SU-DHL-6 (cell line): Measurements from ENCODE around the gene PTDSS2.
"Not testable (repeated sequence)": the region's sequence is repeated elsewhere in the genome, so short reads cannot be mapped to it uniquely, and the experiment has no call there.

ENCODE experiments used
- H2AFZ ChIP-seq: fragments of 200-600 bp; sonication (generic); 2 replicates; pipeline ENCODE4 v1.6.1; 2014; ENCODE audit warnings: low read depth, mild to moderate bottlenecking, moderate library complexity, mixed read lengths, antibody characterized with exemption, low read length; ENCODE audit not compliant: severe bottlenecking
- H3F3A ChIP-seq: fragments of 200-600 bp; shearing (Covaris generic); 2 replicates; pipeline ENCODE4 v1.6.0; 2016; ENCODE audit warnings: antibody characterized with exemption, mild to moderate bottlenecking; ENCODE audit not compliant: insufficient read depth
- H3K27ac ChIP-seq: fragments of 200-600 bp; sonication (generic); 2 replicates; pipeline ENCODE4 v1.5.1; 2016; ENCODE audit warnings: low read depth, mild to moderate bottlenecking, low read length, moderate library complexity, mixed read lengths
- H3K27me3 ChIP-seq: fragments of 200-600 bp; sonication (generic), shearing (Covaris generic); 2 replicates; pipeline ENCODE4 v1.6.0; 2014; ENCODE audit warnings: mild to moderate bottlenecking, low read length
- H3K36me3 ChIP-seq: fragments of 200-600 bp; sonication (generic); 2 replicates; pipeline ENCODE4 v1.6.1; 2014; ENCODE audit warnings: mild to moderate bottlenecking, low read length, mixed read lengths
- H3K4me2 ChIP-seq: fragments of 300-600, 200-600 bp; shearing (Covaris generic), sonication (generic); 2 replicates; pipeline ENCODE4 v1.6.0; 2014; ENCODE audit warnings: low read length, low read depth, mild to moderate bottlenecking; ENCODE audit not compliant: poor library complexity, severe bottlenecking
- H3K4me3 ChIP-seq: fragments of 200-600 bp; sonication (generic); 2 replicates; pipeline ENCODE4 v1.5.1; 2014; ENCODE audit warnings: antibody characterized with exemption, low read length, mild to moderate bottlenecking, mixed read lengths; ENCODE audit not compliant: insufficient read depth, poor library complexity, severe bottlenecking
- H3K79me2 ChIP-seq: fragments of 200-600 bp; sonication (generic); 2 replicates; pipeline ENCODE4 v1.6.1; 2014; ENCODE audit warnings: mild to moderate bottlenecking, low read length, moderate library complexity; ENCODE audit not compliant: insufficient read depth
- H3K9ac ChIP-seq: fragments of 200-600 bp; sonication (generic); 2 replicates; pipeline ENCODE4 v1.7.0; 2014; ENCODE audit warnings: mild to moderate bottlenecking, low read length
- H3K9me2 ChIP-seq: fragments of 200-600 bp; sonication (generic); replicated peaks from 2 replicates; pipeline ENCODE4 v1.6.1; 2014; ENCODE audit warnings: low read length; ENCODE audit not compliant: insufficient read depth
- H3K9me3 ChIP-seq: fragments of 200-600 bp; sonication (generic); 2 replicates; pipeline ENCODE4 v1.6.1; 2014; ENCODE audit warnings: low read length, mixed read lengths; ENCODE audit not compliant: insufficient read depth
- H4K20me1 ChIP-seq: fragments of 200-600 bp; sonication (generic); 2 replicates; pipeline ENCODE4 v1.6.1; 2014; ENCODE audit warnings: low read depth, mild to moderate bottlenecking, antibody characterized with exemption, low read length, moderate library complexity, mixed read lengths
- EZH2phosphoT487 ChIP-seq: fragments of 200-600 bp; sonication (generic), shearing (Covaris generic); conservative IDR thresholded peaks from 2 replicates; pipeline ENCODE4 v1.6.1; 2018; ENCODE audit warnings: mild to moderate bottlenecking, antibody characterized with exemption, low read length, moderate library complexity, mixed read lengths
- TF ChIP-seq, protein P1 (sequence below): fragments of 200-600 bp; sonication (generic); IDR thresholded peaks from one replicate; pipeline ENCODE4 v1.5.1; 2017; ENCODE audit warnings: antibody characterized with exemption, mild to moderate bottlenecking, low read length, moderate library complexity; ENCODE audit not compliant: insufficient read depth, poor library complexity, severe bottlenecking

Gene PTDSS2

GRCh38 chr11:424232-424631, 25.8 kb upstream of the PTDSS2 start:
- no peaks in the 10 kb centered on the region for H3K36me3 ChIP-seq
- no peak overlapping the region for H2AFZ ChIP-seq
- H3K9me3 ChIP-seq = no peaks in the 10 kb centered on the region
- H3K9ac ChIP-seq = no peak overlapping the region
- no peak overlapping the region for H3K4me2 ChIP-seq
- H3K27ac ChIP-seq = no peak overlapping the region
- no peaks in the 10 kb centered on the region for H3F3A ChIP-seq
- TF ChIP-seq EZH2phosphoT487 = no peak
- TF ChIP-seq, protein P1, sequence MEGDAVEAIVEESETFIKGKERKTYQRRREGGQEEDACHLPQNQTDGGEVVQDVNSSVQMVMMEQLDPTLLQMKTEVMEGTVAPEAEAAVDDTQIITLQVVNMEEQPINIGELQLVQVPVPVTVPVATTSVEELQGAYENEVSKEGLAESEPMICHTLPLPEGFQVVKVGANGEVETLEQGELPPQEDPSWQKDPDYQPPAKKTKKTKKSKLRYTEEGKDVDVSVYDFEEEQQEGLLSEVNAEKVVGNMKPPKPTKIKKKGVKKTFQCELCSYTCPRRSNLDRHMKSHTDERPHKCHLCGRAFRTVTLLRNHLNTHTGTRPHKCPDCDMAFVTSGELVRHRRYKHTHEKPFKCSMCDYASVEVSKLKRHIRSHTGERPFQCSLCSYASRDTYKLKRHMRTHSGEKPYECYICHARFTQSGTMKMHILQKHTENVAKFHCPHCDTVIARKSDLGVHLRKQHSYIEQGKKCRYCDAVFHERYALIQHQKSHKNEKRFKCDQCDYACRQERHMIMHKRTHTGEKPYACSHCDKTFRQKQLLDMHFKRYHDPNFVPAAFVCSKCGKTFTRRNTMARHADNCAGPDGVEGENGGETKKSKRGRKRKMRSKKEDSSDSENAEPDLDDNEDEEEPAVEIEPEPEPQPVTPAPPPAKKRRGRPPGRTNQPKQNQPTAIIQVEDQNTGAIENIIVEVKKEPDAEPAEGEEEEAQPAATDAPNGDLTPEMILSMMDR = no peak
- H3K27me3 ChIP-seq = no peaks in the 10 kb centered on the region
- H3K79me2 ChIP-seq = no peaks in the 10 kb centered on the region
- no peaks in the 10 kb centered on the region for H4K20me1 ChIP-seq
- no peaks in the 10 kb centered on the region for H3K9me2 ChIP-seq
- no peak overlapping the region for H3K4me3 ChIP-seq

- not testable (repeated sequence) for H3K4me2 ChIP-seq, H3K27me3 ChIP-seq, H3K9ac ChIP-seq, H3K9me3 ChIP-seq, H3K9me2 ChIP-seq, H3K27ac ChIP-seq, H3K4me3 ChIP-seq, H4K20me1 ChIP-seq, H2AFZ ChIP-seq, H3F3A ChIP-seq, H3K79me2 ChIP-seq, H3K36me3 ChIP-seq
Observed at GRCh38 chr11:424766-425165, 25.3 kb upstream of the PTDSS2 start.

DNA sequence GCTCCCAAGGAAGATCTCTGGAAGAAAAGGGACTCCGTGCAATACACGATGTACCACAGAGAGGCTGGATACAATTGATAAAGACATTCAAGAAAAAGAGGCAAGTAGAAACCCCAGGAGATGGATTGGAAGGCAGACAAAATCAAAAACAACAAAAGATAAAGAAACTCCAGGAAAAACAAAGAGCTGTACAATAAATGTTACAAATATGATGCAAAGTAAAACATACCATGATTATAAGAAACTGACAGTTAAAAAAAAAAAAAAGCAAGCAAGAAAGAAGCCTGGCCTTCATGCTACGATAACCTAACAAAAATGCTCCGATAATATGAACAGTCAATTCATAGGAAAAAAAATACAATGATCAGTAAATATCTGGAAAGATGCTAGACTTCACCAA, 24.8 kb upstream of the PTDSS2 start:
- Histone ChIP-seq H2AFZ (no peak overlapping the region), H3K79me2 (no peaks in the 10 kb centered on the region), H3K27me3 (no peaks in the 10 kb centered on the region), H3K27ac (no peak overlapping the region), H3K9ac (no peak overlapping the region), H3K36me3 (no peaks in the 10 kb centered on the region), H3K9me3 (no peaks in the 10 kb centered on the region), H4K20me1 (no peaks in the 10 kb centered on the region), H3K4me2 (no peak overlapping the region), H3K9me2 (no peaks in the 10 kb centered on the region), H3F3A (no peaks in the 10 kb centered on the region), H3K4me3 (no peak overlapping the region)
- no peak for TF ChIP-seq EZH2phosphoT487
- TF ChIP-seq, protein P1 = no peak

- Histone ChIP-seq H3K9ac (no peak overlapping the region), H3F3A (no peaks in the 10 kb centered on the region), H3K27me3 (no peaks in the 10 kb centered on the region), H2AFZ (no peak overlapping the region), H3K27ac (no peak overlapping the region), H3K4me3 (no peak overlapping the region), H3K4me2 (no peak overlapping the region), H3K9me2 (no peaks in the 10 kb centered on the region), H4K20me1 (no peaks in the 10 kb centered on the region), H3K36me3 (no peaks in the 10 kb centered on the region), H3K79me2 (no peaks in the 10 kb centered on the region), H3K9me3 (no peaks in the 10 kb centered on the region)
- TF ChIP-seq, protein P1 = no peak
- no peak for TF ChIP-seq EZH2phosphoT487
Observed at GRCh38 chr11:426851-427250, 23.2 kb upstream of the PTDSS2 start.
